T-helper 1 cell treated with Interleukin-12 subunit alpha and Interleukin-12 subunit beta and Interleukin-4 antibody, amounts not matched to agents 30 ng/mL and 1 ng/mL, for 36 hours (primary cell): ENCODE measurements around the gene APOB. TPM values are rescaled to one million over a fixed set of nuclear protein-coding genes. Genes with fewer than 3 reads are reported as not detected.
"Not testable (repeated sequence)": the region's sequence is repeated elsewhere in the genome, so short reads cannot be mapped to it uniquely, and the experiment has no call there.

ENCODE experiments used
- intact Hi-C: fragments of 100-400 bp; cut with micrococcal nuclease; formaldehyde crosslinking; loops from one replicate; pipeline ENCODE4 v1.15.1; 2024
- total RNA-seq: library from RNA; stranded (reverse); gene quantifications from 2 replicates; pipeline ENCODE4 v1.2.3, GENCODE V29; 2022

The APOB gene
- total RNA-seq, 1 donor from 2014 or later = not detected

GRCh38 chr2:21034156-21034971, 9.5 kb downstream of the APOB start:
- intact Hi-C loops = no loop called here

DNA sequence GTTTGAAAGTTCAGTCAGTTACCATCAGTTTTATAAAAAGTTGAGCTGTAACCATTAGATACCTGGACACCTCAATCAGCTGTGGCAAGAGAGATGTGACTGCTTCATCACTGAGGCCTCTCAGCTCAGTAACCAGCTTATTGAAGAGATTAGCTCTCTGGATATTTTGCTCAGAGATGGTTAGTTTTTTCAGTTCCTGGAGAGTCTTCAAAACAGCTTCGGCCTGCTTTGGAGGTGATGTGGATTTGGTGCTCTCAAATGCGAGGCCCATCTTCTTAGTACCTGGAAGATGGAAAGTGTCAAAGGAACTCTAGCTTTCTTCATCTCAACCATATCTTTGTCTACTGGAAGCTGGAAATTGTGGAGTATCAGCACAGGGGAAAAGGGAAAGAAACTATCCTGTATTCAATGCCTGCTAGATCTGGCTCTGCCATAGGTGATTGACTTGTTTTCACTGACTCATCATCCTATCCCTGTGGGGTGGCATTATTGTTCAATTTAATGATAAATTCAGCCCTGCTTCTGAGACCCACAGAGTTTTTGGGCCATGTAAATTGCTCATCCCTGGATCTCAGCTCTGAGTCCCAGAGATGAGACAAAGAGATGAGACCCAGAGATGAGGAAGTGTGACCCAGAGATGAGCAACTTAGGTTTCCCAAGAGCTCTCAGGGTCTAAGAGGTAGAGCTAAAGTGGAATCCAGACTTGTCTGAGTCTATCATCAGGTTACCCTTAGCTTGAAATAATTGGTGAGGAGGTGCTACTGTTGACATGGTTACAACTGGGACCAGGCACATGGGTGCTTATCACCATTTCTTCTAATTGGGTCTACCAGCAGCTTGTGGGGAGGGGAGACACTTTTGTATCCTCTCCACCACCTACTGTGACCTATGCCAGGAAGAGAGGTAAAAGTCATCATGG, 10.4 kb downstream of the APOB start:
- intact Hi-C loops = no loop called here

GRCh38 chr2:21032338-21033236, 11.3 kb downstream of the APOB start:
- intact Hi-C loops = no loop called here

- intact Hi-C loops = no loop called here
Observed at GRCh38 chr2:21030983-21031968, 12.6 kb downstream of the APOB start.

GRCh38 chr2:21029519-21029918, 14.4 kb downstream of the APOB start:
- intact Hi-C loops = no loop called here

DNA sequence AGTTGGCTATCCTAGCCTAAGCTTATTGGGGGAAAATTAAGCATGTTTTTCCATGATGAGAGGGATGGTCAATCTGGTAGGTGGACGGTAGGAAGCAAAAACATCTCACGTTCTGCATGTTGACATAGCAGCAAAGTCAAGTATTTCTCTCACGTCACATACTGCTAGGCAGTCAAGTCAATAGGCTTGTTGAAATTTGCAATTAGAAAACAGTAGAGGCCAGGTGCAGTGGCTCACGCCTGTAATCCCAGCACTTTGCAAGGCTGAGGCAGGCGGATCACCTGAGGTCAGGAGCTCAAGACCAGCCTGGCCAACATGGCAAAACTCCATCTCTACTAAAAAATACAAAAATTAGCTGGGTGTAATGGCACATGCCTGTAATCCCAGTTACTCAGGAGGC, 14.9 kb downstream of the APOB start:
- intact Hi-C loops = not testable (repeated sequence)

GRCh38 chr2:21028021-21028947, 15.6 kb downstream of the APOB start:
- intact Hi-C loops = no loop called here

- intact Hi-C loops = no loop called here
Observed at GRCh38 chr2:21026479-21027282, 17.2 kb downstream of the APOB start.

DNA sequence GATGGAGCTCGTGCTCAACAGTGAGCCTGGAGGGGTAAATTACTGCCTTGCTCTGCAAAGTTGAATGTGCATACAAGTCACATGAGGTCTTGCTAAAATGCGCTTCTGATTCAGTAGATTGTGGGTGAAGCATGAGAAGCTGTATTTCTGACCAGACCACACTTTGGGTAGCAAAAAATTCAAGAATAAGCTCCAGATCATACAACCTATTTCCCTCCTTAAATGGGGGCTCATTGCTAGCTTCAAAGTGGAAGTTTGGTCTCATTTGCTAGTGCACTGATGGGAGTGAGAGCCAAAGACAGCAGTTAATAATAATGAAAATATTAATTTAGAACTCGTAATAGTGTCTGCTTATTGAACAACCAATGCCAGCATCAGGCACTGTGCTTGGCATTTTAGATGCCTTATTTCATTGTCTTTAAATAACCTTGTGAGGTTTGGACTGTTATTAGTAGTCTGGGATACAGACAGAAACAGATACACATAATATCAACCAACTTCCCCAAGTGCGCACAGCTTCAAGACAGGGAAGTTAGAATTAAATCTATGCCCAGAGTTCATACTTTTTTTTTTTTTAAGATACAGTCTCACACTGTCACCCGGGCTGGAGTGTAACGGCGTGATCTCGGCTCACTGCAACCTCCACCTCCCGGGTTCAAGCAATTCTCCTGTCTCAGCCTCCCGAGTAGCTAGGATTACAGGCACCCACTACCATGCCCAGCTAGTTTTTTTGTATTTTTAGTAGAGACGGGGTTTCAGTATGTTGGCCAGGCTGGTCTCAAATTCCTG, 18.0 kb downstream of the APOB start:
- intact Hi-C loops = no loop called here

GRCh38 chr2:21024722-21025389, 19.0 kb downstream of the APOB start:
- intact Hi-C loops = no loop called here

DNA sequence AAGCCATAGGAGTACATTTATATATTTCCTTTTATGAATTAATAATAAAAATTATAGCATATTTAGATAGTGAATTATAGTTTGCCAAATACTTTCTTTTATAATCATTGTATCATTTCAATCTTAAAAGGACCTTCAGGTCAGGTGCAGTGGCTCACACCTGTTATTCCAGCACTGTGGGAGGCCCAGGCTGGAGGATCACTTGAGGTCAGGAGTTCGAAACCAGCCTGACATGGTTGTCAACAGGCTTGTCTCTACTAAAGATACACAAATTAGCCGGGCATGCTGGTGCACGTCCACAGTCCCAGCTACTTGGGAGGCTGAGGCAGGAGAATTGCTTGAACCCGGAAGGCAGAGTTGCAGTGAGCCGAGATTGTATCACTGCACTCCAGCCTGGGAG, 19.7 kb downstream of the APOB start:
- intact Hi-C loops = no loop called here

- intact Hi-C loops = no loop called here
Observed at GRCh38 chr2:21023419-21024181, 20.3 kb downstream of the APOB start.

GRCh38 chr2:21022792-21023367, 21.0 kb downstream of the APOB start:
- intact Hi-C loops = no loop called here

DNA sequence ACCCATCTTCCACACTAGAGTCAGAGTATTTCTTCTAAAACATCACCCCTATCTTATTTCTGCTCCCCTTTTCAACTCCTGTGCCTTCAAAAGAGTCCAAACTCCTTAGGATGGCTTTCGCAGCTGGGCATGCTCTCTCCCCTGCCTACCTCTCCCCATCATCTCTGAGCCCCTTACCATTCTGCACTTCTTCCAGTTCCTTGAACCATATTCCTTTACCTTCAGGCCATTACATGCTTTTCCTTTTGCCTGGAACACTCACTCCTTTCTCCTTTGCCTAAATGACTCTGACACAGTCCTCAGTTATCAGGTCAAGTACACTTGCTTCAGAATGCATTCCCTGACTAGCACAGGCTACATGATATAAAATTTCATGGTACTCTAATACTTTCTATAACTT, 22.4 kb downstream of the APOB start:
- intact Hi-C loops = no loop called here

- intact Hi-C loops = no loop called here
Observed at GRCh38 chr2:21020668-21021288, 23.1 kb downstream of the APOB start.
